ENCODE results near the gene RNF26. TPM values are rescaled to one million over a fixed set of nuclear protein-coding genes. Genes with fewer than 3 reads are reported as not detected.

Gene RNF26
- 3.4 and 11.7 TPM in 2 replicates for total RNA-seq

DNA sequence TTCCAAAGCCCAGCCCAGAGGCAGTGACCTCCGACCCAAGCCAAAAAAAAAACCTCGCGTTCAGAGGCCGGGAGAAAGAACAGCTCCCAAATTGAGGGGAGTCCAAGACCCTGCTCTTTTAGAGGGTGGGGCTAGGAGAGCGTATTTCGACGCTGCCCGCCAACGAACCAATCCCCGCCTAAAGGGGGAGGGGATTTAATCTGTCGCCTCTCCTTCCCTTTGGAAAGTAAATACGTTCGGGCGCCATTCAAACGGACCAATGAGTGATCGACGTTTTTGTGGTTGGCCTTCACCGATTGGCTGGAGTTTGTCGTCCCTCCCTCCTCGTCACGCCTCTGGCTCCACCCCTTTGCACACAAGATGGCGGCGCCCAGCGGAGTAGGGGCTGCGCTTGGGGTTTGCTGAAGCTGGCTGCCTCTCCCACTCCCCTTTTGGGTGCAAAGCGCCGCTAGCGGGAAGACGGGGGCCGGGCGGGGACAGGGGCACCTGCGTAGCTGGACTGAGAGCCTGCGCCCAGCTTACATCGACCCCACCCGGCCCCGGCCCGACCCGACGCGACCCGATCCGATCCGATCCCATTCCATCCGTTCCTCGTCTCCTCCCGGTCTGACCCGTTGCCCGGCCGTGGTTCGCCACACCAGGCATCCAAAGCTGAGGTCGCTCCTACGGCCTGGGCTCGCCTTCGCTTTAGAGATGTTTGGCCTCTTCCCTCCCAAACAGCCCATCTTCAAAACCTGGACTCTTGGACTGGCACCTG lies at the start of gene RNF26:
RNF26 (plus strand) TSS at position 354 of the 757 bp plus-strand sequence. CDS start 596 bp downstream, outside the sequence.

DNA sequence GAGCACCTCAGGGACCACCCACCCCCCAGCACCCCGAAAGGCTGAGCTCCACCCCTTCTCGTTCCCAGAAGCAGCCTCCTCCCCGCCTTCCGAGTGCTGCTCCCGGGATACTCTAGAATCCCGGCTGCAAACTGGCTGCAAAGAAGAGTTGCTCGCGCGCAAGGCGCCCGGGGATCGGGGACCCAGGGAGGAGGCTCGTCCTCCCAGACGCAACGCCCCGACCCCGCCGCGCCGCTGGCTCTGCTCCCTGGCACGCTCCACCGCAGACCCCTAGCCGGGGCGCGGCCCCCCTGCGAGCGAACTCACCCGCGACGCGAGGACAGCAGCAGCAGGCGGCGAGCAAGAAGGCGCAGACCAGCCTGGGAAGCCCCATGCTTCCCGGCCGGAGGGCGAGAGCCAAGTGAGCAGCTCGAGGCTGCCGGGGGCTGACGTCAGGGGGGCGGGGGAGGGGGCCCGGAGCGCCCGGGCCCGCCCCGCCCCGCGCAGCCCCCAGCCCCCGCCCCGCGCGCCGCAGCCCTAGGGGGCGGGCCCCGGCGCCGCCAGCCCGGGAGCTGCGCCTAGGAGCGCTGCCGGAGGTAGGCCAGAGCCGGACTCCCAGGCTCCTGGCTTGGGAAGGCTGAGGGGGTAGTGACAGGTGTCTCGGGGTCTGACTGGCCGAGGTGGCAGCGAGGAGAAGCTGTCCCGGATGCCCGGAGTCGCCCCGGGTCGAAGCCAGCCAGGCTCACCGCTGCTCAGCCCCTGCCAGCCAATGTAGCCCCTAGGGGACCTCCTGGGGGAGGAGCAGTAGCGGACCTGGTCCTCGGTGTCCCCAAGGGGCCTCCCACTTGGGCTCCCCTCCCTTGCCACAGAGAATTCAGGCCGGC lies 17.4 kb upstream of the RNF26 start, which contains the start of gene MCAM:
MCAM (minus strand) TSS at position 402 of the 863 bp plus-strand sequence; CDS start at position 373, 29 bp downstream.

GRCh38 chr11:119340335-119341221 lies 6.3 kb downstream of the RNF26 start, which contains the start of gene C1QTNF5:
TSS of gene C1QTNF5 (minus strand) at chr11:119340883. CDS start at chr11:119340397, 486 bp downstream.

DNA sequence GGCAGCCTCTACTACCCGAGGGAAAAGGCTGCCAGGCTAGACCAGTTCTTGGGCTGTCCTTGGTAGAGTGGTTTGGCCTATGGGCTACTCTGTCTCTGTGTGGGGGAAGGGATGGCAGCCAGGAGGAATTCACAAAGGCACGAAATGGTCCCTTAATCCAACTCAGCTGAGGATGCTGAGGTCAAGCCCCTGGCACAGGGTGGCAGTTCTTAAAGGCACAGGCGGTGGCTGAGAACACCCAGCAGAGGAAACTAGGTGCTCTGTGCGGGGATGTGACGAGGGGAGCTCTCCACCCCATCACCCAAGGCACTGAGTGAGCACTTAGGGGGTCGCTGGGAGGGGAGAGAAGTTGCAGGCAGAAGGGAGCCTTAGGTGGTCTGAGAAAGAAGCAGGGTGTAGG lies 12.3 kb downstream of the RNF26 start, which contains the start of gene MFRP:
MFRP (minus strand) TSS at position 101 of the 400 bp plus-strand sequence. CDS start 192 bp downstream, outside the sequence.

GRCh38 chr11:119381181-119381988 lies 47.1 kb downstream of the RNF26 start, which contains the start of gene USP2:
TSS of gene USP2 (minus strand) at chr11:119381690. CDS start at chr11:119373480, 8,210 bp downstream.

Other genes starting within 250 kb of the RNF26 start
- 12.6 and 18.4 TPM in 2 replicates for gene HMBS, start 249.6 kb upstream of the RNF26 start, total RNA-seq
- 21.2 and 27.1 TPM in 2 replicates for gene DPAGT1, start 232.7 kb upstream of the RNF26 start, total RNA-seq
- 2.5 and 3.1 TPM in 2 replicates for gene C2CD2L, start 227.2 kb upstream of the RNF26 start, total RNA-seq
- 13.0 and 21.9 TPM in 2 replicates for gene HINFP, start 212.9 kb upstream of the RNF26 start, total RNA-seq
- gene ABCG4, start 185.5 kb upstream of the RNF26 start, total RNA-seq, result under 0.01 and 0.07 TPM in 2 replicates
- gene NLRX1, start 165.8 kb upstream of the RNF26 start, total RNA-seq, result 25.6 and 28.9 TPM in 2 replicates
- gene NHERF4, start 149.1 kb upstream of the RNF26 start, total RNA-seq, result 0.07 TPM in 1 of 2 replicates, not detected in the other
- gene CBL, start 128.2 kb upstream of the RNF26 start, total RNA-seq, result 9.9 and 14.6 TPM in 2 replicates
- 21.2 and 67.8 TPM in 2 replicates for gene MCAM, start 17.4 kb upstream of the RNF26 start, total RNA-seq
- 0.34 and 0.36 TPM in 2 replicates for gene C1QTNF5, start 6.4 kb downstream of the RNF26 start, total RNA-seq
- not detected in 2 replicates for gene MFRP, start 12.2 kb downstream of the RNF26 start, total RNA-seq
- 1.4 and 2.4 TPM in 2 replicates for gene USP2, start 47.2 kb downstream of the RNF26 start, total RNA-seq
- gene THY1, start 88.6 kb downstream of the RNF26 start, total RNA-seq, result under 0.01 TPM in 1 of 2 replicates, not detected in the other